H9 (cell line): ENCODE results near the gene AFF2. TPM values are rescaled to one million over a fixed set of nuclear protein-coding genes. Genes with fewer than 3 reads are reported as not detected.

Experiments
- DNase-seq: peaks from one replicate; pipeline ENCODE4 v3.0.0-alpha.2; 2017
- H2AFZ ChIP-seq: one replicate; pipeline ENCODE4 v1.6.1; 2013; ENCODE audit warnings: mild to moderate bottlenecking, low read length, control low read depth, moderate library complexity
- H2AK5ac ChIP-seq: 2 replicates; pipeline ENCODE4 v1.6.1; 2013; ENCODE audit warnings: low read length, control low read depth, mixed read lengths; ENCODE audit not compliant: insufficient read length
- H2BK120ac ChIP-seq: one replicate; pipeline ENCODE4 v1.6.1; 2013; ENCODE audit warnings: low read depth, mild to moderate bottlenecking, low read length, control low read depth, inconsistent platforms; ENCODE audit not compliant: poor library complexity, severe bottlenecking
- H2BK12ac ChIP-seq: 2 replicates; pipeline ENCODE4 v1.6.1; 2013; ENCODE audit warnings: low read length, control low read depth, mixed read lengths, low read depth; ENCODE audit not compliant: insufficient read length
- H2BK15ac ChIP-seq: 2 replicates; pipeline ENCODE4 v1.6.1; 2013; ENCODE audit warnings: low read depth, low read length, control low read depth
- H2BK20ac ChIP-seq: one replicate; pipeline ENCODE4 v1.6.1; 2013; ENCODE audit warnings: low read depth, mild to moderate bottlenecking, low read length, control low read depth, inconsistent platforms; ENCODE audit not compliant: poor library complexity, severe bottlenecking
- H2BK5ac ChIP-seq: 2 replicates; pipeline ENCODE4 v1.6.1; 2013; ENCODE audit warnings: low read length, control low read depth, mixed read lengths; ENCODE audit not compliant: insufficient read length
- H3K14ac ChIP-seq: 2 replicates; pipeline ENCODE4 v1.6.1; 2013; ENCODE audit warnings: low read length, control low read depth; ENCODE audit not compliant: insufficient read depth
- H3K18ac ChIP-seq: 2 replicates; pipeline ENCODE4 v1.6.1; 2013; ENCODE audit warnings: low read depth, mild to moderate bottlenecking, mixed read lengths, low read length, control low read depth; ENCODE audit not compliant: insufficient read length
- H3K23ac ChIP-seq: 2 replicates; pipeline ENCODE4 v1.6.1; 2013; ENCODE audit warnings: low read length, control low read depth, mixed read lengths, low read depth; ENCODE audit not compliant: insufficient read length
- H3K23me2 ChIP-seq: 2 replicates; pipeline ENCODE4 v1.6.1; 2013; ENCODE audit warnings: low read depth, mild to moderate bottlenecking, mixed read lengths, low read length, control low read depth; ENCODE audit not compliant: insufficient read length, poor library complexity, severe bottlenecking
- H3K27ac ChIP-seq: 2 replicates; pipeline ENCODE4 v1.5.1; 2013; ENCODE audit warnings: low read length, control low read depth, mixed read lengths, low read depth; ENCODE audit not compliant: insufficient read length
- H3K27me3 ChIP-seq: 2 replicates; pipeline ENCODE4 v1.6.1; 2013; ENCODE audit warnings: low read length, control low read depth, inconsistent platforms; ENCODE audit not compliant: insufficient read depth
- H3K4ac ChIP-seq: 2 replicates; pipeline ENCODE4 v1.6.1; 2013; ENCODE audit warnings: low read depth, mild to moderate bottlenecking, control low read depth, inconsistent platforms, low read length, moderate library complexity
- H3K4me1 ChIP-seq: 2 replicates; pipeline ENCODE4 v1.6.1; 2013; ENCODE audit warnings: low read length, control low read depth, inconsistent platforms; ENCODE audit not compliant: insufficient read depth
- H3K4me2 ChIP-seq: 2 replicates; pipeline ENCODE4 v1.6.1; 2013; ENCODE audit warnings: low read length, control low read depth, mixed read lengths; ENCODE audit not compliant: insufficient read length, insufficient read depth
- H3K56ac ChIP-seq: 2 replicates; pipeline ENCODE4 v1.6.1; 2013; ENCODE audit warnings: low read depth, mild to moderate bottlenecking, mixed read lengths, low read length, control low read depth; ENCODE audit not compliant: insufficient read length
- H3K79me1 ChIP-seq: 2 replicates; pipeline ENCODE4 v1.6.1; 2013; ENCODE audit warnings: low read depth, mild to moderate bottlenecking, moderate library complexity, low read length, control low read depth, inconsistent platforms; ENCODE audit not compliant: insufficient read depth, poor library complexity, severe bottlenecking
- H3K79me2 ChIP-seq: 2 replicates; pipeline ENCODE4 v1.6.1; 2013; ENCODE audit warnings: low read length, control low read depth, inconsistent platforms; ENCODE audit not compliant: insufficient read depth
- H3K9ac ChIP-seq: 2 replicates; pipeline ENCODE4 v1.6.1; 2013; ENCODE audit warnings: low read length, control low read depth, mixed read lengths; ENCODE audit not compliant: insufficient read length; ENCODE audit errors: extremely low read depth
- H3K9me3 ChIP-seq: one replicate; pipeline ENCODE4 v1.6.1; 2013; ENCODE audit warnings: low read depth, low read length, inconsistent platforms; ENCODE audit not compliant: control insufficient read depth
- H3T11ph ChIP-seq: one replicate; pipeline ENCODE4 v1.6.1; 2013; ENCODE audit warnings: mild to moderate bottlenecking, low read length, control low read depth, inconsistent platforms
- H4K20me1 ChIP-seq: one replicate; pipeline ENCODE4 v1.6.1; 2013; ENCODE audit not compliant: control insufficient read depth, insufficient read length, insufficient read depth
- H4K5ac ChIP-seq: 2 replicates; pipeline ENCODE4 v1.6.1; 2013; ENCODE audit warnings: low read depth, mild to moderate bottlenecking, mixed read lengths, low read length, control low read depth; ENCODE audit not compliant: insufficient read length
- H4K8ac ChIP-seq: replicated peaks from 2 replicates; pipeline ENCODE4 v1.6.1; 2013; ENCODE audit warnings: low read length, control low read depth, mixed read lengths, low read depth; ENCODE audit not compliant: insufficient read length
- H4K91ac ChIP-seq: 2 replicates; pipeline ENCODE4 v1.6.1; 2013; ENCODE audit warnings: low read depth, mild to moderate bottlenecking, moderate library complexity, mixed read lengths, low read length, control low read depth; ENCODE audit not compliant: insufficient read length
- H3K27ac Mint-ChIP-seq, 3 experiments: 2 replicates in 2 of 3; 3 replicates in 1 of 3; pipeline ENCODE4 v1.8.0; 2020 to 2021; ENCODE audit warnings: mixed read lengths in 3 of 3, mild to moderate bottlenecking in 1 of 3, moderate library complexity in 1 of 3
- H3K27me3 Mint-ChIP-seq: 2 replicates; pipeline ENCODE4 v1.8.0; 2021; ENCODE audit warnings: low read depth, mild to moderate bottlenecking, moderate library complexity, mixed read lengths
- H3K36me3 Mint-ChIP-seq, 3 experiments: 2 replicates in 2 of 3; 3 replicates in 1 of 3; pipeline ENCODE4 v1.8.0; 2020 to 2021; ENCODE audit warnings: low read depth in 3 of 3, mixed read lengths in 3 of 3; ENCODE audit not compliant: insufficient read depth in 1 of 3
- H3K4me1 Mint-ChIP-seq, 2 experiments: 2 replicates each; pipeline ENCODE4 v1.8.0; 2020; ENCODE audit warnings: mixed read lengths in 2 of 2
- H3K4me3 Mint-ChIP-seq, 2 experiments: 2 replicates in 1 of 2; 3 replicates in 1 of 2; pipeline ENCODE4 v1.8.0; 2020 to 2021; ENCODE audit warnings: mild to moderate bottlenecking in 2 of 2, mixed read lengths in 2 of 2, moderate library complexity in 1 of 2
- H3K9me3 Mint-ChIP-seq, 2 experiments: 2 replicates in 1 of 2; 3 replicates in 1 of 2; pipeline ENCODE4 v1.8.0; 2020; ENCODE audit warnings: mild to moderate bottlenecking in 2 of 2, mixed read lengths in 2 of 2, moderate library complexity in 1 of 2
- CTCF ChIP-seq: fragments of 200-600 bp; sonication (generic); conservative IDR thresholded peaks from 3 replicates; pipeline ENCODE4 v1.8.0; 2021; ENCODE audit warnings: antibody characterized with exemption, mild to moderate bottlenecking
- WGBS: extraction: QIAGEN DNeasy Blood & Tissue Kit; methylation state at CpG from one replicate; pipeline ENCODE4 v1.1.7; 2013; ENCODE audit warnings: missing lambda C conversion rate, low lambda C conversion rate, mixed read lengths; ENCODE audit not compliant: insufficient read length; ENCODE audit errors: extremely low coverage; 5-methylcytosine and 5-hydroxymethylcytosine counted together
- total RNA-seq: library from RNA; stranded (reverse); gene quantifications from 2 replicates; pipeline ENCODE4 v1.2.1, GENCODE V29; 2021

Gene AFF2
- total RNA-seq, 1 experiment from 2014 or later = 14.6 TPM

- Histone ChIP-seq H4K8ac (no peak overlapping the region), H3K9ac (no peak overlapping the region), H4K20me1 (no peaks in the 10 kb centered on the region), H3K79me1 (no peaks in the 10 kb centered on the region), H2AFZ (no peak overlapping the region), H2BK120ac (no peak overlapping the region), H3K23me2 (no peaks in the 10 kb centered on the region), H2BK12ac (no peak overlapping the region), H3K4me1 (no peaks in the 10 kb centered on the region), H3K79me2 (no peaks in the 10 kb centered on the region), H4K91ac (no peak overlapping the region), H3K56ac (no peak overlapping the region), H3K27me3 (no peaks in the 10 kb centered on the region), H3K14ac (no peak overlapping the region), H3T11ph (no peak overlapping the region), H2BK20ac (no peak overlapping the region), H2AK5ac (no peak overlapping the region), H3K23ac (no peak overlapping the region), H3K18ac (no peak overlapping the region), H3K4me2 (no peak overlapping the region), H2BK5ac (no peak overlapping the region), H3K4ac (no peak overlapping the region), H3K9me3 (peaks cover 62% of the 10 kb centered on the region), H3K27ac (no peak overlapping the region), H2BK15ac (no peak overlapping the region), H4K5ac (no peak overlapping the region)
- H3K27ac Mint-ChIP-seq = no peak overlapping the region
- no peak for TF ChIP-seq CTCF
- peaks cover 2% of the 10 kb centered on the region for H3K27me3 Mint-ChIP-seq
- no peak for DNase-seq
- H3K9me3 Mint-ChIP-seq = peaks cover 59 to 71% of the 10 kb centered on the region in 2 experiments
- no CpG with 5 or more reads among the region's 4 CpGs for WGBS
- 0 out of 4 replicates have a peak, but pooled peaks cover 0 to 5% of the 10 kb centered on the region in 2 experiments for H3K4me1 Mint-ChIP-seq
- H3K4me3 Mint-ChIP-seq = no peak overlapping the region
- H3K36me3 Mint-ChIP-seq = no peaks in the 10 kb centered on the region; a peak in 2 of 7 replicates
These were observed 34.1 kb upstream of the AFF2 start for GRCh38 chrX:148466292-148466691.
